HL-60 (cell line): Measurements from ENCODE around the gene TBX2.

Source experiments
- DNase-seq, 2 experiments: peaks; one replicate each; pipeline ENCODE4 v3.0.0-alpha.2; 2010 to 2020; ENCODE audit warnings: low read depth in 1 of 2, low spot score in 1 of 2
- H3K27ac ChIP-seq: fragments of 250-450 bp; sonication (Bioruptor Pico); replicated peaks from 2 replicates; pipeline ENCODE4 v1.5.1; 2020; ENCODE audit warnings: mild to moderate bottlenecking, moderate library complexity
- H3K27me3 ChIP-seq: fragments of 250-450 bp; sonication (Bioruptor Pico); 2 replicates; pipeline ENCODE4 v1.5.1; 2021; ENCODE audit warnings: mild to moderate bottlenecking, moderate library complexity; ENCODE audit not compliant: insufficient read depth, poor library complexity, severe bottlenecking
- H3K4me3 ChIP-seq: replicated peaks from 2 replicates; pipeline ENCODE4 v1.5.1; 2011; ENCODE audit warnings: mild to moderate bottlenecking, control low read depth, low read length; ENCODE audit not compliant: insufficient read depth
- CTCF ChIP-seq: IDR thresholded peaks from one replicate; pipeline ENCODE4 v1.5.1; 2011; ENCODE audit warnings: low read length, control low read depth, inconsistent platforms; ENCODE audit not compliant: insufficient read depth
- GABPA ChIP-seq: IDR thresholded peaks from 2 replicates; pipeline ENCODE4 v1.6.1; 2012; ENCODE audit warnings: low read depth
- POLR2AphosphoS5 ChIP-seq: IDR thresholded peaks from 2 replicates; pipeline ENCODE4 v1.6.1; 2012; ENCODE audit warnings: low read depth
- REST ChIP-seq: IDR thresholded peaks from 2 replicates; pipeline ENCODE4 v1.6.1; 2012; ENCODE audit warnings: low read depth; ENCODE audit not compliant: insufficient replicate concordance
- SPI1 ChIP-seq: IDR thresholded peaks from 2 replicates; pipeline ENCODE4 v1.6.1; 2012; ENCODE audit warnings: low read depth, mild to moderate bottlenecking, borderline replicate concordance

The TBX2 gene

GRCh38 chr17:61414141-61414935 is 14.7 kb downstream of the TBX2 start:
- H3K4me3 ChIP-seq, result no peak overlapping the region
- DNase-seq, result no peak
- H3K27ac ChIP-seq, result no peak overlapping the region
- peaks cover 40% of the 10 kb centered on the region for H3K27me3 ChIP-seq
- TF ChIP-seq GABPA (no peak), REST (no peak), CTCF (no peak), SPI1 (no peak), POLR2AphosphoS5 (no peak)

GRCh38 chr17:61414936-61415251 is 15.3 kb downstream of the TBX2 start:
- H3K4me3 ChIP-seq, result no peak overlapping the region
- H3K27ac ChIP-seq, result no peak overlapping the region
- peaks cover 38% of the 10 kb centered on the region for H3K27me3 ChIP-seq
- DNase-seq, result no peak
- TF ChIP-seq GABPA (no peak), REST (no peak)

- Histone ChIP-seq H3K27ac (no peak overlapping the region), H3K27me3 (peaks cover 31% of the 10 kb centered on the region), H3K4me3 (no peak overlapping the region)
- DNase-seq, result no peak
- no peak for TF ChIP-seq CTCF
- TF ChIP-seq SPI1, result no peak
- no peak for TF ChIP-seq REST
- TF ChIP-seq POLR2AphosphoS5, result no peak
- TF ChIP-seq GABPA, result no peak
Measured at GRCh38 chr17:61415374-61416210, 15.9 kb downstream of the TBX2 start.
